ENCODE results near the gene NKTR. TPM values are rescaled to one million over a fixed set of nuclear protein-coding genes. Genes with fewer than 3 reads are reported as not detected.

The NKTR gene
- total RNA-seq, 1 experiment from 2014 or later: 89.3 TPM

DNA sequence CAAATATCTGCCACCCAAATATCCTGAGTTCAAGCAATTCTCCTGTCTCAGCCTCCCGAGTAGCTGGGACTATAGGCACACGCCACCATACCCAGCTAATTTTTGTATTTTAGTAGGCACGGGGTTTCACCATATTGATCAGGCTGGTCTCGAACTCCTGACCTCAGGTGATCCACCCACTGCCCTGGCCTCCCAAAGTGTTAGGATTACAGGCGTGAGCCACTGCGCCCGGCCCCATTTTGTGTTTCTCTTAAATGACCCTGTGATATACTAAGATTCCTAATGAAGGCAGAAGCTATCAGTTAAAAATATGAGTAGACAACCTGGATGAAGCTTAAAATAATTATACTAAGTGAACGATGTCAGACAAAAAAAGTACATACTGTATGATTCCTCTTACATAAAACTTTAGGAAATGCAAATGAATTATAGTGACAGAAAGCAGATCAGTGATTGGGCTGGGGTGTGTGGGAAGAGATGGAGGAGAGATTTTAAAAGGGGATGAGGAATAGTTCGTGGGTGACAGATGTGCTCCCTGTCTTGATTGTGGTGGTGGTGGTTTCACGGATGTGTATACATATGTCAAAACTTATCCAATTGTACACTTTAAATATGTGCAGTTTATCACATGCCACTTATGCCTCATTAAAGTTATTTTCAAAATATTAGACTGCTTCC lies 81.0 kb downstream of the NKTR start (continued):
- TF ChIP-seq, protein P1, sequence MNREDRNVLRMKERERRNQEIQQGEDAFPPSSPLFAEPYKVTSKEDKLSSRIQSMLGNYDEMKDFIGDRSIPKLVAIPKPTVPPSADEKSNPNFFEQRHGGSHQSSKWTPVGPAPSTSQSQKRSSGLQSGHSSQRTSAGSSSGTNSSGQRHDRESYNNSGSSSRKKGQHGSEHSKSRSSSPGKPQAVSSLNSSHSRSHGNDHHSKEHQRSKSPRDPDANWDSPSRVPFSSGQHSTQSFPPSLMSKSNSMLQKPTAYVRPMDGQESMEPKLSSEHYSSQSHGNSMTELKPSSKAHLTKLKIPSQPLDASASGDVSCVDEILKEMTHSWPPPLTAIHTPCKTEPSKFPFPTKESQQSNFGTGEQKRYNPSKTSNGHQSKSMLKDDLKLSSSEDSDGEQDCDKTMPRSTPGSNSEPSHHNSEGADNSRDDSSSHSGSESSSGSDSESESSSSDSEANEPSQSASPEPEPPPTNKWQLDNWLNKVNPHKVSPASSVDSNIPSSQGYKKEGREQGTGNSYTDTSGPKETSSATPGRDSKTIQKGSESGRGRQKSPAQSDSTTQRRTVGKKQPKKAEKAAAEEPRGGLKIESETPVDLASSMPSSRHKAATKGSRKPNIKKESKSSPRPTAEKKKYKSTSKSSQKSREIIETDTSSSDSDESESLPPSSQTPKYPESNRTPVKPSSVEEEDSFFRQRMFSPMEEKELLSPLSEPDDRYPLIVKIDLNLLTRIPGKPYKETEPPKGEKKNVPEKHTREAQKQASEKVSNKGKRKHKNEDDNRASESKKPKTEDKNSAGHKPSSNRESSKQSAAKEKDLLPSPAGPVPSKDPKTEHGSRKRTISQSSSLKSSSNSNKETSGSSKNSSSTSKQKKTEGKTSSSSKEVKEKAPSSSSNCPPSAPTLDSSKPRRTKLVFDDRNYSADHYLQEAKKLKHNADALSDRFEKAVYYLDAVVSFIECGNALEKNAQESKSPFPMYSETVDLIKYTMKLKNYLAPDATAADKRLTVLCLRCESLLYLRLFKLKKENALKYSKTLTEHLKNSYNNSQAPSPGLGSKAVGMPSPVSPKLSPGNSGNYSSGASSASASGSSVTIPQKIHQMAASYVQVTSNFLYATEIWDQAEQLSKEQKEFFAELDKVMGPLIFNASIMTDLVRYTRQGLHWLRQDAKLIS (CRISPR knock-in tag; IDR thresholded peaks at IDR 0.05; ENCODE audit: borderline replicate concordance): no peak
- TF ChIP-seq, protein P2, sequence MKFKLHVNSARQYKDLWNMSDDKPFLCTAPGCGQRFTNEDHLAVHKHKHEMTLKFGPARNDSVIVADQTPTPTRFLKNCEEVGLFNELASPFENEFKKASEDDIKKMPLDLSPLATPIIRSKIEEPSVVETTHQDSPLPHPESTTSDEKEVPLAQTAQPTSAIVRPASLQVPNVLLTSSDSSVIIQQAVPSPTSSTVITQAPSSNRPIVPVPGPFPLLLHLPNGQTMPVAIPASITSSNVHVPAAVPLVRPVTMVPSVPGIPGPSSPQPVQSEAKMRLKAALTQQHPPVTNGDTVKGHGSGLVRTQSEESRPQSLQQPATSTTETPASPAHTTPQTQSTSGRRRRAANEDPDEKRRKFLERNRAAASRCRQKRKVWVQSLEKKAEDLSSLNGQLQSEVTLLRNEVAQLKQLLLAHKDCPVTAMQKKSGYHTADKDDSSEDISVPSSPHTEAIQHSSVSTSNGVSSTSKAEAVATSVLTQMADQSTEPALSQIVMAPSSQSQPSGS (CRISPR knock-in tag; IDR thresholded peaks at IDR 0.05; ENCODE audit: borderline replicate concordance, low read depth): no peak

DNA sequence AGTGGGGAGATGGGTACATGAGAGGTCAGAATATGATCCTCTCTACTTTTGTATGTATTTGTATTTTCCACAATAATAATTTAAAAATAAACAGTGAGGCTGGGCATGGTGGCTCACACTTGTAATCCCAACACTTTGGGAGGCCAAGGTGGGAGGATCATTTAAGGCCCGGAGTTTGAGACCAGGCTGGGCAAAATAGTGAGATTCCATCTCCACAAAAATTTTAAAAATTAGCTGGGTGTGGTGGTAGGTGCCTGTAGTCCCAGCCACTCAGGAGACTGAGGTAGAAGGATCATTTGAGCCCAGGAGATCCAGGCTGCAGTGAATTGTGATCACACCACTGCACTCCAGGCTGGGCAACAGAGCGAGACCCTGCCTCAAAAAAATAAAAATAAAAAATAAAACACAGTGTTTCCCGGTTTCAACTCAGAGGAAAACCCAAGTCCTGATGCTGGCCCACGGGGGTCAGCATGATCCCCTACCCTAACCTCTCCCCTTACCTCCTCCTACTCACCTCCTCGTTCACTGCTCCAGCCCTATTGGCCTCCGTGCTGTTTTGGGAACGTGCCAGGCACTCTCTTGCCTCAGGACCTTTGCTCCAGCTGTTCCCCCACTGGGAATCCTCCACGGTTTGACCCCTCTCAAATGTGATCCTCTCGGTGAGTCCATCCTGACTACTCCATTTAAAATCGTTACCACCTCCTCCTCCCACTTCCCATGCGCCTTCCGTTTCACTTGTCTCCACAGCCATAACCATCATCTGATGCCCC lies 82.0 kb downstream of the NKTR start:
- CTCF ChIA-PET: interaction anchor here (1.4 kb wide), 1 partner anchor 73 kb away, joined by 3 read pairs; no protein-coding TSS in a partner anchor
- no peak overlapping the region for H3K4me3 Mint-ChIP-seq
- H3K4me1 Mint-ChIP-seq: no peaks in the 10 kb centered on the region
- no peaks in the 10 kb centered on the region; the same call in none of the 2 replicates for H3K27me3 Mint-ChIP-seq (ENCODE audit: low read depth)
- H3K36me3 Mint-ChIP-seq: no peaks in the 10 kb centered on the region
- POLR2A ChIA-PET: no interaction called here
- H3K27ac Mint-ChIP-seq: no peak overlapping the region
- H3K9me3 Mint-ChIP-seq: no peaks in the 10 kb centered on the region
- DNase-seq (ENCODE audit: low spot score) (no peak), ATAC-seq (no peak)
- TF ChIP-seq, protein P3, sequence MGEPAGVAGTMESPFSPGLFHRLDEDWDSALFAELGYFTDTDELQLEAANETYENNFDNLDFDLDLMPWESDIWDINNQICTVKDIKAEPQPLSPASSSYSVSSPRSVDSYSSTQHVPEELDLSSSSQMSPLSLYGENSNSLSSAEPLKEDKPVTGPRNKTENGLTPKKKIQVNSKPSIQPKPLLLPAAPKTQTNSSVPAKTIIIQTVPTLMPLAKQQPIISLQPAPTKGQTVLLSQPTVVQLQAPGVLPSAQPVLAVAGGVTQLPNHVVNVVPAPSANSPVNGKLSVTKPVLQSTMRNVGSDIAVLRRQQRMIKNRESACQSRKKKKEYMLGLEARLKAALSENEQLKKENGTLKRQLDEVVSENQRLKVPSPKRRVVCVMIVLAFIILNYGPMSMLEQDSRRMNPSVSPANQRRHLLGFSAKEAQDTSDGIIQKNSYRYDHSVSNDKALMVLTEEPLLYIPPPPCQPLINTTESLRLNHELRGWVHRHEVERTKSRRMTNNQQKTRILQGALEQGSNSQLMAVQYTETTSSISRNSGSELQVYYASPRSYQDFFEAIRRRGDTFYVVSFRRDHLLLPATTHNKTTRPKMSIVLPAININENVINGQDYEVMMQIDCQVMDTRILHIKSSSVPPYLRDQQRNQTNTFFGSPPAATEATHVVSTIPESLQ (CRISPR knock-in tag; IDR thresholded peaks at IDR 0.05): no peak
- TF ChIP-seq, protein P4, sequence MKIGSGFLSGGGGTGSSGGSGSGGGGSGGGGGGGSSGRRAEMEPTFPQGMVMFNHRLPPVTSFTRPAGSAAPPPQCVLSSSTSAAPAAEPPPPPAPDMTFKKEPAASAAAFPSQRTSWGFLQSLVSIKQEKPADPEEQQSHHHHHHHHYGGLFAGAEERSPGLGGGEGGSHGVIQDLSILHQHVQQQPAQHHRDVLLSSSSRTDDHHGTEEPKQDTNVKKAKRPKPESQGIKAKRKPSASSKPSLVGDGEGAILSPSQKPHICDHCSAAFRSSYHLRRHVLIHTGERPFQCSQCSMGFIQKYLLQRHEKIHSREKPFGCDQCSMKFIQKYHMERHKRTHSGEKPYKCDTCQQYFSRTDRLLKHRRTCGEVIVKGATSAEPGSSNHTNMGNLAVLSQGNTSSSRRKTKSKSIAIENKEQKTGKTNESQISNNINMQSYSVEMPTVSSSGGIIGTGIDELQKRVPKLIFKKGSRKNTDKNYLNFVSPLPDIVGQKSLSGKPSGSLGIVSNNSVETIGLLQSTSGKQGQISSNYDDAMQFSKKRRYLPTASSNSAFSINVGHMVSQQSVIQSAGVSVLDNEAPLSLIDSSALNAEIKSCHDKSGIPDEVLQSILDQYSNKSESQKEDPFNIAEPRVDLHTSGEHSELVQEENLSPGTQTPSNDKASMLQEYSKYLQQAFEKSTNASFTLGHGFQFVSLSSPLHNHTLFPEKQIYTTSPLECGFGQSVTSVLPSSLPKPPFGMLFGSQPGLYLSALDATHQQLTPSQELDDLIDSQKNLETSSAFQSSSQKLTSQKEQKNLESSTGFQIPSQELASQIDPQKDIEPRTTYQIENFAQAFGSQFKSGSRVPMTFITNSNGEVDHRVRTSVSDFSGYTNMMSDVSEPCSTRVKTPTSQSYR (CRISPR knock-in tag; IDR thresholded peaks at IDR 0.05): no peak
- TF ChIP-seq ZNF263 (CRISPR knock-in tag; IDR thresholded peaks at IDR 0.05; ENCODE audit: low read depth) (no peak), ZNF138 (CRISPR knock-in tag; conservative IDR thresholded peaks at IDR 0.05) (no peak), FOXJ3 (CRISPR knock-in tag; IDR thresholded peaks at IDR 0.05; ENCODE audit: borderline replicate concordance) (no peak), RELA (CRISPR knock-in tag; IDR thresholded peaks at IDR 0.05; ENCODE audit: borderline replicate concordance) (no peak), ELF4 (CRISPR knock-in tag; IDR thresholded peaks at IDR 0.05; ENCODE audit: low read depth) (no peak), GTF2I (CRISPR knock-in tag; conservative IDR thresholded peaks at IDR 0.05) (no peak), CBFB (CRISPR knock-in tag; IDR thresholded peaks at IDR 0.05; ENCODE audit: low read depth) (no peak), JUN (CRISPR knock-in tag; IDR thresholded peaks at IDR 0.05) (no peak), TP53 (CRISPR knock-in tag; IDR thresholded peaks at IDR 0.05) (no peak)
- TF ChIP-seq, protein P5, sequence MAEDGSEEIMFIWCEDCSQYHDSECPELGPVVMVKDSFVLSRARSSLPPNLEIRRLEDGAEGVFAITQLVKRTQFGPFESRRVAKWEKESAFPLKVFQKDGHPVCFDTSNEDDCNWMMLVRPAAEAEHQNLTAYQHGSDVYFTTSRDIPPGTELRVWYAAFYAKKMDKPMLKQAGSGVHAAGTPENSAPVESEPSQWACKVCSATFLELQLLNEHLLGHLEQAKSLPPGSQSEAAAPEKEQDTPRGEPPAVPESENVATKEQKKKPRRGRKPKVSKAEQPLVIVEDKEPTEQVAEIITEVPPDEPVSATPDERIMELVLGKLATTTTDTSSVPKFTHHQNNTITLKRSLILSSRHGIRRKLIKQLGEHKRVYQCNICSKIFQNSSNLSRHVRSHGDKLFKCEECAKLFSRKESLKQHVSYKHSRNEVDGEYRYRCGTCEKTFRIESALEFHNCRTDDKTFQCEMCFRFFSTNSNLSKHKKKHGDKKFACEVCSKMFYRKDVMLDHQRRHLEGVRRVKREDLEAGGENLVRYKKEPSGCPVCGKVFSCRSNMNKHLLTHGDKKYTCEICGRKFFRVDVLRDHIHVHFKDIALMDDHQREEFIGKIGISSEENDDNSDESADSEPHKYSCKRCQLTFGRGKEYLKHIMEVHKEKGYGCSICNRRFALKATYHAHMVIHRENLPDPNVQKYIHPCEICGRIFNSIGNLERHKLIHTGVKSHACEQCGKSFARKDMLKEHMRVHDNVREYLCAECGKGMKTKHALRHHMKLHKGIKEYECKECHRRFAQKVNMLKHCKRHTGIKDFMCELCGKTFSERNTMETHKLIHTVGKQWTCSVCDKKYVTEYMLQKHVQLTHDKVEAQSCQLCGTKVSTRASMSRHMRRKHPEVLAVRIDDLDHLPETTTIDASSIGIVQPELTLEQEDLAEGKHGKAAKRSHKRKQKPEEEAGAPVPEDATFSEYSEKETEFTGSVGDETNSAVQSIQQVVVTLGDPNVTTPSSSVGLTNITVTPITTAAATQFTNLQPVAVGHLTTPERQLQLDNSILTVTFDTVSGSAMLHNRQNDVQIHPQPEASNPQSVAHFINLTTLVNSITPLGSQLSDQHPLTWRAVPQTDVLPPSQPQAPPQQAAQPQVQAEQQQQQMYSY (CRISPR knock-in tag; IDR thresholded peaks at IDR 0.05): no peak
- TF ChIP-seq, protein P6, sequence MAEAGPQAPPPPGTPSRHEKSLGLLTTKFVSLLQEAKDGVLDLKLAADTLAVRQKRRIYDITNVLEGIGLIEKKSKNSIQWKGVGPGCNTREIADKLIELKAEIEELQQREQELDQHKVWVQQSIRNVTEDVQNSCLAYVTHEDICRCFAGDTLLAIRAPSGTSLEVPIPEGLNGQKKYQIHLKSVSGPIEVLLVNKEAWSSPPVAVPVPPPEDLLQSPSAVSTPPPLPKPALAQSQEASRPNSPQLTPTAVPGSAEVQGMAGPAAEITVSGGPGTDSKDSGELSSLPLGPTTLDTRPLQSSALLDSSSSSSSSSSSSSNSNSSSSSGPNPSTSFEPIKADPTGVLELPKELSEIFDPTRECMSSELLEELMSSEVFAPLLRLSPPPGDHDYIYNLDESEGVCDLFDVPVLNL (CRISPR knock-in tag; IDR thresholded peaks at IDR 0.05; ENCODE audit: borderline replicate concordance, low read depth): no peak
- TF ChIP-seq, protein P7, sequence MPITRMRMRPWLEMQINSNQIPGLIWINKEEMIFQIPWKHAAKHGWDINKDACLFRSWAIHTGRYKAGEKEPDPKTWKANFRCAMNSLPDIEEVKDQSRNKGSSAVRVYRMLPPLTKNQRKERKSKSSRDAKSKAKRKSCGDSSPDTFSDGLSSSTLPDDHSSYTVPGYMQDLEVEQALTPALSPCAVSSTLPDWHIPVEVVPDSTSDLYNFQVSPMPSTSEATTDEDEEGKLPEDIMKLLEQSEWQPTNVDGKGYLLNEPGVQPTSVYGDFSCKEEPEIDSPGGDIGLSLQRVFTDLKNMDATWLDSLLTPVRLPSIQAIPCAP (CRISPR knock-in tag; IDR thresholded peaks at IDR 0.05): no peak
